ENCODE data around the gene TBCD. TPM values are rescaled to one million over a fixed set of nuclear protein-coding genes. Genes with fewer than 3 reads are reported as not detected.

The TBCD gene
- total RNA-seq, 3 donors from 2014 or later, result 45.4 to 65.9 (median 53.3) TPM

- no peaks in the 10 kb centered on the region for H3K36me3 ChIP-seq
- no peak for DNase-seq (ENCODE audit: low spot score in 2 of 2)
- H3K4me3 ChIP-seq, result peak overlapping the region in 1 of 3 donors; percentile 15
- intact Hi-C loops (cut with DNase I; ENCODE audit: low total_unique reads), result no loop called here
- no peaks in the 10 kb centered on the region for H3K4me1 ChIP-seq
- TF ChIP-seq POLR2AphosphoS5 (IDR thresholded peaks at IDR 0.05) (no peak), CTCF (IDR thresholded peaks at IDR 0.05) (no peak), POLR2A (IDR thresholded peaks at IDR 0.05) (no peak)
- H3K27ac ChIP-seq, result no peak overlapping the region
- no peaks in the 10 kb centered on the region for H3K27me3 ChIP-seq
- H3K9me3 ChIP-seq, result no peaks in the 10 kb centered on the region
Measured at GRCh38 chr17:82900741-82901140, 148.9 kb downstream of the TBCD start.

DNA sequence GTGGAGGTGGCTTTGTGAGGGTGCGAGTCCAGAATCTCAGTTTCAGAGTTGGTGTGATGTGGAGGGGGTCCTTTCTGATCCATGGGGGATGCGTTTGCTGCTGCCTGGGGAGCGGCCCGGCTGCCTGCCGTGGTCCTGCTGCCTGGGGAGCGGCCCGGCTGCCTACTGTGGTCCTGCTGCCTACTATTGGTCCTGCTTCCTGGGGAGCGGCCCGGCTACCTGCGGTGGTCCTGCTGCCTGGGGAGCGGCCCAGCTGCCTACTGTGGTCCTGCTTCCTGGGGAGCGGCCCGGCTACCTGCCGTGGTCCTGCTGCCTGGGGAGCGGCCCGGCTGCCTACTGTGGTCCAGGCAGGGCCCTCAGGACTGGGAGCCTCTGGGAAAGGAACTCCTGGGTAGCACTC, 149.5 kb downstream of the TBCD start:
- Histone ChIP-seq H3K9me3 (no peaks in the 10 kb centered on the region), H3K36me3 (no peaks in the 10 kb centered on the region), H3K27ac (no peak overlapping the region), H3K27me3 (no peaks in the 10 kb centered on the region), H3K4me3 (no peak overlapping the region), H3K4me1 (no peaks in the 10 kb centered on the region)
- no peak for DNase-seq (ENCODE audit: low spot score in 2 of 2)
- intact Hi-C loops (cut with DNase I; ENCODE audit: low total_unique reads), result no loop called here
- TF ChIP-seq CTCF (IDR thresholded peaks at IDR 0.05) (no peak), POLR2A (IDR thresholded peaks at IDR 0.05) (no peak), POLR2AphosphoS5 (IDR thresholded peaks at IDR 0.05) (no peak)

DNA sequence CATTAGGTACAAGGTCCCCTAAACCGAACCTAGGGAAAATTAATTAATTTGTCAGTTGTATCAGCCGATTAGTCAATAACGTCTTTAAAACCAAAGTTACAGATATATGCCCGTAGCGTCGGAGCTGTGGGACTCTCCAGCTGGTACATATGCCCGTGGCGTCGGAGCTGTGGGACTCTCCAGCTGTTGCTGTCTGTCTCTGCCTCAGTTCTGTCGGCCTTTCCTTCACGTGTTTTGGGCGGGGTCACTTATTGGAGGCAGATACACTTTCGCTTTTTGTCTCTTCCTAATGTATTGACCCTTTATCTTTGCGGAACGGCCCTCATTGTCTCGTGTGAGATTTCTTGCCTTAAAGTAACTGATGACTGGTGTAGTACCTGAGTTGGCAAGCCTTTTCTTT, 150.0 kb downstream of the TBCD start:
- no peaks in the 10 kb centered on the region for H3K9me3 ChIP-seq
- no peaks in the 10 kb centered on the region for H3K4me1 ChIP-seq
- intact Hi-C loops (cut with DNase I; ENCODE audit: low total_unique reads), result no loop called here
- H3K27ac ChIP-seq, result no peak overlapping the region
- no peak for DNase-seq (ENCODE audit: low spot score in 2 of 2)
- no peak overlapping the region for H3K4me3 ChIP-seq
- H3K27me3 ChIP-seq, result no peaks in the 10 kb centered on the region
- TF ChIP-seq CTCF (IDR thresholded peaks at IDR 0.05), result no peak
- no peak for TF ChIP-seq POLR2AphosphoS5 (IDR thresholded peaks at IDR 0.05)
- no peak for TF ChIP-seq POLR2A (IDR thresholded peaks at IDR 0.05)
- no peaks in the 10 kb centered on the region for H3K36me3 ChIP-seq

GRCh38 chr17:82902972-82903874, 151.4 kb downstream of the TBCD start:
- no peaks in the 10 kb centered on the region for H3K4me1 ChIP-seq
- no peaks in the 10 kb centered on the region for H3K36me3 ChIP-seq
- no peaks in the 10 kb centered on the region for H3K27me3 ChIP-seq
- H3K27ac ChIP-seq, result no peak overlapping the region
- DNase-seq (ENCODE audit: low spot score in 2 of 2), result no peak
- TF ChIP-seq POLR2AphosphoS5 (IDR thresholded peaks at IDR 0.05) (no peak), CTCF (IDR thresholded peaks at IDR 0.05) (no peak), POLR2A (IDR thresholded peaks at IDR 0.05) (no peak)
- H3K4me3 ChIP-seq, result no peak overlapping the region
- H3K9me3 ChIP-seq, result no peaks in the 10 kb centered on the region
- intact Hi-C loops (cut with DNase I; ENCODE audit: low total_unique reads), result no loop called here

GRCh38 chr17:82905130-82905529, 153.3 kb downstream of the TBCD start:
- Histone ChIP-seq H3K4me3 (no peak overlapping the region), H3K4me1 (no peaks in the 10 kb centered on the region), H3K36me3 (no peaks in the 10 kb centered on the region), H3K9me3 (no peaks in the 10 kb centered on the region), H3K27ac (no peak overlapping the region), H3K27me3 (no peaks in the 10 kb centered on the region)
- intact Hi-C loops (cut with DNase I; ENCODE audit: low total_unique reads), result no loop called here
- TF ChIP-seq POLR2A (IDR thresholded peaks at IDR 0.05) (no peak), POLR2AphosphoS5 (IDR thresholded peaks at IDR 0.05) (no peak), CTCF (IDR thresholded peaks at IDR 0.05) (no peak)
- DNase-seq (ENCODE audit: low spot score in 2 of 2), result no peak

Measured in breast epithelium (tissue), 4 donors.